Caki2 (cell line): ENCODE data around the gene SFSWAP. TPM values are rescaled to one million over a fixed set of nuclear protein-coding genes. Genes with fewer than 3 reads are reported as not detected.

Experiments
- DNase-seq: peaks from one replicate; pipeline ENCODE4 v3.0.0-alpha.2; 2015; ENCODE audit warnings: low read depth
- in situ Hi-C: cut with HindIII; loops from 2 replicates; pipeline ENCODE4 v1.10.0; 2016; ENCODE audit warnings: low sequenced_read_pairs, low pct_unique_long_range_greater_than_20kb, mixed read lengths
- total RNA-seq: library from RNA; depleted of rRNA; stranded (reverse); fragments of >200 nt; shearing (Covaris generic); gene quantifications from 2 replicates; pipeline ENCODE4 v1.2.3, GENCODE V29; 2014; ENCODE audit warnings: low replicate concordance

Gene SFSWAP
- total RNA-seq, 1 experiment from 2014 or later: 18.1 TPM

DNA sequence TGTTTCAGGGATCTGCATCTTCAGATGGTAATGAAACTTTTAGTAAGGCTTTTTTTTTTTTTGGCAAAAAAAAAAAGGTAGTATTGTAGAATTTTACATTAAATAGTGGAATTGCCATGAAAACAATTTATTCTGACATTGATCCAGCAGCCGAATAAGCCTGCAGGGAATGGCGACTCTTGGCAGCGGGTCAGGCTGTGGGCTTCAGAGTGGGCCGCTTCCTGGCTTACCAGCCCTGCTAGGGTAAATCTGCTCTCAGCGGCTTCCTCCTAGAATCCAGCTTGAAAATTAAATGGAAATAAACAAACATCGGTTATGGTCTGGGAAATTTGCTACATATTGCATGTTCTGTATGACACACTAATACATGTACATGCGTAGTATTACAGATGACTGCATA, 34.8 kb downstream of the SFSWAP start:
- in situ Hi-C loops: no loop called here

DNA sequence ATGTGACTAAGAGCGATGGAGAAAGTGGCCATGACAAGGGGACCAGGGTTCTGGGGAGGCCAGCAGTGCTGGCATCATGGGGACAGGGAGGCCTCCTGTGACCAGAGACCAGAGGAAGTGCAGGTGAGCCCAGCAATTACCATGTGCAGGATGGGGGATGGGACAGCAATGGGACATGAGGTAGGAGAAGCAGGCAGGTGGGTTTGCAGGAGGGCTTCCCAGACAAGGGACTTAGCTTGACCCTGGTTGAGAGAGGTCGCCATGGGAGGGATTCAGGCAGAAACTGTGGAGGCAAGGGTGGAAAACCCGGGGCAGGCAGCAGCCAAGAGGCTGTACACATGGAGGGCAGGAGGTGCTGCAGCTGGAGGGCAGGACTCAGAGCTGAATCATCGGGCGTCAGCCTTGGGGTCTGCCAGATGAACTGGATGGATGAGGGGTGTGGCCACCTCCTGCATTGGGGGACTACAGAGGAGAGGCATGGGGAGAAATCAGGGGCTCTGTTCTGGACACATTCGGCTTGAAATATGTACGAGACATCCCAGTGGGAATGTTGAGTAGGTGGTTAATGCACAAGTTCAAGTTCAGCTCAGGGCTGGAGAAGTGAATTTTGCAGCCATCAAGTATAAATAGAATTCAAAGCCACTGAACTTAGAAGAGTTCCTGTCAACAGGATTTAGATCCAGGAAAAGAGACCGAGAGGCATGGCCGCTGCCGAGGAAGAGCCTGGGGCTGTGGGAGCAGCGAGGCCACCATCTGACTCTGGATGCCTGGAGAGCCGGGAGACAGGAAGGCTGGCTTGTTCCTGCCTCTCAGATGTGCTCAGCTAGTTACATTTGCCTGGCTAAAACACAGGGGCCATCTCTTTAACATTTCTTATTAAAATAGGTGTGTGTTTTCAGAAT, 36.6 kb downstream of the SFSWAP start:
- in situ Hi-C loops: no loop called here
- no peak for DNase-seq

More for the DNA sequence above, 34.8 kb downstream of the SFSWAP start:
- no peak for DNase-seq

DNA sequence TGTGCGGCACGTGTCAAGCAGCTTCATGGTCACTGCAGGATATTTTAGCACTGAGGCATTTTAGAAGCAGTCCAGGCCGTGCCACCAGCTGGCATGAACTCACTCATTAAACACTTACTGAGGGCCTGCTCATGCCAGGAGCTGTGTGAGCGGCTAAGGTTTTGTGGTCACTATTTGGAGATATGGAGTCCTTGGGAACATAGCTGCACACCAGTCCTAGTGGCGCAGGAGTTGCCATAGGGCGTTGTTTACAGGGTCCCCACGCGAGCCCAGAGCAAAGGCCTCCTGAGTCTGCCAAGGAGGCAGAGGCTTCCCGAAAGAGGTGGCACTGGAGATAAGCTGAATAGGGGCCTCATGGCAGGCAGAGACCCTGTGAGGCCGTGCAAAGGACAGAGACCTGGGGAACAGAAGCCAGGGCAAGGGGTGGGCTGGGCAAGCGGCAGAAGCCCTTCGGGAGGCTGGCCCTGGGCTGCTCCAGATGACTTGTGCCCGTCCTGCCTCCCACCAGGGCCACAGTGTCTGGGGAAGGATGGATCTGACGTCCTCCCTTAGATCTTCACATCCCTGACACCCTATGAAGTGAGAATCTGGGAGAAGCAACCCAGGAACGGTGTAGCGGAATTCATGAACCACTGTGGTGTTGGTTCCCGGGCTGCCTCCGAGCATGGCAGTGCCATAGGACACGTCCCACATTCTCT, 38.9 kb downstream of the SFSWAP start:
- in situ Hi-C loops: no loop called here
- DNase-seq: no peak

DNA sequence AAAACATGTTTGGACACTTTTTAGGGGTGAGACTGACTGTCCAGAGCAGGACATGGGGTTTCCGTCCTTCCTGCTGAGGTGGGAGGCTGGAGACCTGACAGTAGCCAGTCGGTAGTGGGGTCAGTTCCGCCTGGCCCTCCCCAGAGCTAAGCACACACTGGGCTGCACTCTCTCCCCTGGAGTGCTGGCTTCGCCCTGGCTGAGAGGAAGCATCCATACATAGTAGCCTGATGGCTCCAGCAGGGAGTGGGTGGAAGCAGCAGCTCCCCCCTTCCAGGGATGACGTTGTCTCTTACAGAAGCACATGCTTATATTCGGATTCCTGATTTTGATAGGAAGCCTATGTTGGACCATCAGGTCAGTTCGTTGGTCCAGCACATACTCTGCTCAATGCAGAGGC, 40.4 kb downstream of the SFSWAP start:
- in situ Hi-C loops: no loop called here
- no peak for DNase-seq

DNA sequence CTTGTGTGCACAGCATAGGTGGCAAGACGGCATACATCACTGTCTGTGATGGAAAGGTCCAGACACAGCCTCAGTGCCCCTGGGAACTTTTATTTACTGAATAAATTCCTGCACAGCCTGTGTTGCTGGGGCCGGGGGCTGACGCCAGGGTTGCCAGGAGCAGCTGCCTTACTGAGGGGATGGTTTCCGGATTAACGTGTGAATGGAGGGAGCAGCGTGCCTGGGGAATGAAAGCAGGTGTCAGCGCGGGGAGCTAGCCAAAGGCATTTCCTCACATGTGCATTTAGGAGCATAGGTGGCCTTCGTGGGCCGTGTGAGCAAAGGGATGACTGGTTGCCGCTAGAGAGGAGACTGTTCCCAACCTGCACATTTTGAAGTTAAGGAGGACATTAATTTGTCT, 41.6 kb downstream of the SFSWAP start:
- in situ Hi-C loops: no loop called here
- no peak for DNase-seq

DNA sequence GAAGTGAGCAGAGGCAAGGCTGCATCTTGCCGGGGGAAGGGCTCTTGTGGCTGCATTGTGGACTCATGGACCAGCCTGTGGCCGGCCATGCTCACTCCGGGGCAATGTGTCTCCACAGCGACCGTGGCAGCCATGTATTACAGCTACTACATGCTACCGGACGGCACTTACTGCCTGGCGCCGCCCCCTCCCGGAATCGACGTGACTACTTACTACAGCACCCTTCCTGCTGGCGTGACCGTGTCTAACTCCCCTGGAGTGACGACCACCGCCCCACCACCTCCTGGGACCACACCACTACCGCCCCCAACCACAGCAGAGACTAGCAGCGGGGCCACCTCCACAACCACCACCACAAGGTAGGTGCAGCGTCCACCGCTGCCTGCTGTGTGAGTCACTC, 42.1 kb downstream of the SFSWAP start:
- in situ Hi-C loops: no loop called here
- DNase-seq: no peak

DNA sequence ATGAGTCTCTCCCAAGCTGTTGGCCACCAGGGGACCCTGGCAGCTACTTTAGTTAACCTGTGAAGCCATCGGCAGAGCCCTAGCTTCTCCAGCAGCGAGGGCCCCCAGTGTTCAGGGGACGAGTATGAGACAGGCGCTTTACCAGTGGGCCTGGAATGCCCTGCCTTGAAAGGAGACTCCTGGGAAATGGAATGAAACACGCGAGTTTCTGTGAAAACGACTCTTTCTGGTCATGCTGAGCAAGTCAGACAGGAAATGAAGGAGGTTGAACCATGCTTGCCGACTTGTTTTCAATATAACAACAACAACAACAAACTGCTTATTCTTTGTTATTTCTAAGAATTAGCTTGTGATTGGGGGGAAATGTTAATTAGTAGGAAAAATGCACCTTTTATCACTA, 42.9 kb downstream of the SFSWAP start:
- DNase-seq: no peak
- in situ Hi-C loops: no loop called here

DNA sequence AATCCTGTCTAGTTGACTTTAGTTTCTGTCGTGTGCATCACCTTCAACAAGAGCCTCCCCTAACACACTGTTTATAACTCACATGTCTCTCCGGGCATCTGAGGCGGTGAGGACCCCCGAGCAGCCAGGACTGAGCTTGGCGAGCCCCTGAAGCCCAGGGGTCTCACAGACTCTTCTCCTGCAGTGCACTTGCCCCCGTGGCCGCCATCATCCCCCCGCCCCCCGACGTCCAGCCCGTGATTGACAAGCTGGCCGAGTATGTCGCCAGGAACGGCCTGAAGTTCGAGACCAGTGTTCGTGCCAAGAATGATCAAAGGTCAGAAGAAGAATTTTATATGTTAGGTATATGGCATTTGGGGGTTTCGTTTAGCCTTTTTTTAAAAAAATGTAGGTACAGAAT, 43.3 kb downstream of the SFSWAP start:
- in situ Hi-C loops: no loop called here
- no peak for DNase-seq

DNA sequence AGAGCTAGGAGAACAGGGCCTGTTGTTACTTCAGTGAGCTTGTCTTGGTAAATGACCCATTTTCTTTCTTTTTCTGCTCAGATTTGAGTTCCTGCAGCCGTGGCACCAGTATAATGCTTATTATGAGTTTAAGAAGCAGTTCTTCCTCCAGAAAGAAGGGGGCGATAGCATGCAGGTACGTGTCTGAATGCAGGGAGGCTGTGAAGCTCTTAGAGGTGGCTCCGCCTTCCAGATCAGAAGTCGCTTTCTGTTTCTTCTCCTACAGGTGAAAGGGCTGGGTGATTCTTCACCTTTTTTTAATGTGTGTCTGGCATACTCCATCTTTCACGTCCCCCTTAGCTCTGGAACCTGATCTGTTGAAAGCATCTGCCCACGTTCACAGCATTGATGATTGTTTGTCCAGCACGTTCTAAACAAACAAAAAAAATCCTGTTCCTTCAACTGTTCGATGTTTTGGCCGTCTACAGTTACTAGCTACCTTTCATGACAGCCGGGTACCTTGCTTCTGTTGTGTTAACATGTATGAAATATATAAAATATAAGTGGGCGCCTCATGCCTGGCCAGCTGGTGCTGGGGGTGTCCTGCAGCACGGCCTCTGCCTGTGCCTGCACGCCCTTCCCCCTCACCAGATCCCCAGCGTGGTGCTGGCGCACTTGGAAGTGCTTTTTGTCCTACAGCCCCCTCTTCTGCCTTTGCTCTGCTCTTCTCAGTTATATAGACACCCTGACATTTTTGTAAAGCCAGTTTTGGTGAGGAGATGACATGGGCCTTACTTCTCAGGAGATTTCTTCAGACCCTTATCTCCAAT, 44.6 kb downstream of the SFSWAP start:
- in situ Hi-C loops: no loop called here
- DNase-seq: peak; percentile 18

DNA sequence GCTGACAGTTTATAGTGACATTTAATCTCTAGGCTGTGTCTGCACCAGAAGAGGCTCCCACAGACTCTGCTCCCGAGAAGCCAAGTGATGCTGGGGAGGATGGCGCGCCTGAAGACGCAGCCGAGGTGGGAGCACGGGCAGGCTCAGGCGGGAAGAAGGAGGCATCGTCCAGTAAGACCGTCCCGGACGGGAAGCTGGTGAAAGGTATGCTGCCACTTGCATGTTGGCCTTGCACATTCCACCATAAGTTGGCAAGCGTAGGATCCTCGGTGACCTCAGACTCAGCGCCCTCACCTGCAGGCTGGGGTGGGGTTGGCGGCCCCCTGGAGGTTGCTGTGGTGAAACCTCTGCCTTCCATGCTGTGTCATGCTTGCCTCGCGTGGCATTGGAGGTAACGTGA, 45.6 kb downstream of the SFSWAP start:
- in situ Hi-C loops: no loop called here
- no peak for DNase-seq

DNA sequence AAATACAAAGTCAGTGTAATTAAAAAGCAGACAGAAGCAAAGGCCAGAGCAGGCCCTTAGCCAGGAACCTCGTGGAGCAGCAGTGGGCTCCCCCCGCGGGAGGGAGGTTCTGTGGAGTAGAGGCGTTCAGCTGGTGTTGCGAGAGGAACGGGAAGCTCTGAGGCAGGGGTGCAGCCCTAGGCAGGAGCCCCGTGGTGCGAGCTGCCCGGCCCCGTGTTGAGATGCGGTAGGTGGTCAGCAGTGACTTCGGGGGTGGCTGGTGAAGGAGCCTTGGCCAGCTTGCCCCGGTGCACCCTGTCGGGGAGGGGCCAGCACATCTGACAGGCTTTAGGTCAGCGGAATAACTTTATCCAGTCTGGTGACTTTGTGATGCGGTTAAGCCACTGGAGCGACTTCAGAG, 46.2 kb downstream of the SFSWAP start:
- in situ Hi-C loops: no loop called here
- no peak for DNase-seq

DNA sequence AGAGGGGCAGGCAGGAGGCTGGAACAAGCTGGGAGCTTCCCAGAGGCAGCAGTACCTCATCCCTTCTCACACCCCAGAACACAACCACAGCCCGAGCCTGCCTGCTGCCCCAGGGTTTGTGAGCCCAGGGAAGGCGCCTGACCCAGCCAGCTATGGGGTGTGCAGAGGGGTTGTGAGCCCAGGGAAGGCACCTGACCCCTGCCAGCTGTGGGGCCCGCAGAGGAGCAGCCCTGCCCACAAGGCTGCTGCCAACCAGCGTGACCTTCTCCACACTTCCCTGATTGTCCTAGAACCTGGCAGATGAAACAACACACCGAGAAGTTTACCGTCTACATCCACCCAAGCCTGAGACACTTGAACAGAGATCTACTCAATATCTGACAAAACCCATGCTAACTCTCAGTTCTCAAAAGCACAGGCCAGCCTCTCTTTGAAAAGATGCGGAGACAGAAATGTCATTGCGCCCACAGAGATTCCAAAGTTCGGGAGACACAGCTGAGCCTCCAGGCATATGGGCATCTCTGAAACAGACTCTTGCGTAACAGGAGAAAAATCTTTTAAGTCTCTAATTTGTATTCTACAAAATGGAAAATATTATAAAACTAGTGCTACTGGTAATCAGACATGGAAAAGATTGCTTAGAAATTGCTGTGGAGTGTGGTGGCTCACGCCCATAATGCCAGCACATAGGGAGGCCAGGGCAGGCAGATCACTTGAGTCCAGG, 47.3 kb downstream of the SFSWAP start:
- in situ Hi-C loops: no loop called here
- DNase-seq: no peak

DNA sequence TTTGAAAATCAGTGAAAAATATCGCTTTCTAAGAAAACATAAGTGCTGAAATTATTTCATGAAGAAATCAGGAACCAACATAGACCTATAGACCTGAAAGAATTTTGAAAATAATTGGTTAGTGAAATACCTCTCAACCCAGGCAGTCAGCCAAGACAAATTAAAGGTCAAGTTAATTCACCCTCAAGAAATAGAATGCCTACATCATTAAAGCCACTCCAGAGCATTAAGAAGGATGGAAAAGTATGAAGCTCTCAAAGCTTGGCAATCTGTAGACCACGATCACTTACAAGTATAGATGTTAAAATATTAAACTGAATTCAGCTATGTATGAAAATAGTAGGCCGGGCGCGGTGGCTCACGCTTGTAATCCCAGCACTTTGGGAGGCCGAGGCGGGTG, 48.3 kb downstream of the SFSWAP start:
- in situ Hi-C loops: no loop called here
- no peak for DNase-seq

DNA sequence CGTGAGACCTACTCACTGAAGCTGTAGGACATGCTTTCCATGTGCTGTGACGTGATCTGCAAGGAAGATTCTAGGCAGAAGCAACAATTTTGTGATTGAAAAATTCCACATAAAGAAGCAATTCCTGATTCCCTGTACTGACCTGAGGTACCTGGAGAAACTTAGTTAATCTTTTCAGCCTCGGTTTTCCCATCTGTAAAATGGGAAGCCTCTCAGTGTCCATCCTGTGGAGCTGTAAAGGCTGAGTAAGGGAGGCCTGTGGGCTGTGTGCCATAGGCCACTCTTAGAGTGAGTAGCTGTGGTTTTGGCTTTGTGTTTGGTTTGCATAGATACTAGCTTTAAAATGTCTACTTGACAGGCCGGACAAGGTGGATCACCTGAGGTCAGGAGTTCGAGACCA, 50.7 kb downstream of the SFSWAP start:
- in situ Hi-C loops: no loop called here
- no peak for DNase-seq

DNA sequence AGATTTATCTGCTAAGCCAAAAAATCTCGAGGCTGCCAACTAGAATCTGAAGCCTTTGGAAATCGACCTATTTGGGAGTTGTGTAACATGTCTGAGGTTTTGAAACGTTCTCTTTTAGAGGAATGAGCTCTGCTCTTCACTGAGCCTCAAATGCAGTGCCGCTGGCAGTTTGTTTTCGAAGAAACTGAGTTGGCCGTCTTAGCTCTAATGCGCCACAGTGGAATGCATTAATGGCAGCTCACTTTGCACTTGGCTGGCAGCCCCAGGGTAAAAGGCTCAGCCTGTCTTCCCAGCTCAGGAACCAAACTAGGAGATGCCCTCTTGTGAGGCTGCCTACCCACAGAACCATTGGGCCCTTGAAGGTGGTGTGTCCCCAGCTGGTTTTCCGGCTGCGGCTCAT, 53.8 kb downstream of the SFSWAP start:
- DNase-seq: no peak
- in situ Hi-C loops: no loop called here

DNA sequence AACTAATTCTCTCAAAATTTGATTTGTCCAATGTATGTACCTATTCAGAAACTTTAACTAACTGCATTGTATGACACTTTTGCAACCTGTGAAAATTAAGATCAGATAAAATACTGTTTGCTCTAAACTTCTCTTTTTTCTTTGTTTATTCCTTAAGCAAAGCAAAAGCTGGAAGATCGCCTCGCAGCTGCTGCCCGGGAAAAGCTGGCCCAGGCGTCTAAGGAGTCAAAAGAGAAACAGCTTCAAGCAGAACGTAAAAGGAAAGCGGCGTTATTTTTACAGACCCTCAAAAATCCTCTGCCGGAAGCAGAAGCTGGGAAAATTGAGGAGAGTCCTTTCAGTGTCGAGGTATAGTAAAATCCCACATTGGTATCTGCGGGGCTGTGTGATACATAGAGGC, 55.1 kb downstream of the SFSWAP start:
- in situ Hi-C loops: no loop called here
- DNase-seq: no peak

DNA sequence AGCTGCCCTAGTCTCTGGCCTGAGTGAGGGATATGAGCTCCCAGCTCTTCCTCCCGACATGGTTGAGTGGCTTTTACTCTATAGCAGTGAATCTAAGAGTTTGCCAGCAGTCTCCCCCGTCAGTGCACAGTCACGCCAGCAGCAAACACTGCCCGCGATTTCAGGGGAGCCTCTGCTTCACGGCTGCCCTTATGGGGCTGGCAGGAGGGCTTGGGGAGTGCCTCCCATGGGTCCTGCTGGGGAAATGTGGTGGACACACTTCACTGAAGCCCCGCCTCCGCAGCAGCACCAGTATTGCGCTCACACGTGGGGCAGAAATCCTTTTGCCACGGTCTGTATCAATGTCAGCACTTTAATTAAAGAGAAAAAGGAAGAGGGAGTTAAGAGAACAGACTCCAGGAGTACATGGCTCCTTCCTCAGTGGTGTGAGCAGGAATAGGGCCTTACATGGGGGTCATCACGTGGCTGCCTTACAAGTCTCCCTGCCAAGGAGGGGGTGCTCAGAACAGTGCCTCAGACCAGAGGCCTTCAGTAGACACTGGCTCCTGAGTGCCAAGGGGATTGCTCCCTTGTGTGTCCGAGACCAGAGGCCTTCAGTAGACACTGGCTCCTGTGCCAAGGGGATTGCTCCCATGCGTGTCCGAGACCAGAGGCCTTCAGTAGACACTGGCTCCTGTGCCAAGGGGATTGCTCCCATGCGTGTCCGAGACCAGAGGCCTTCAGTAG, 55.7 kb downstream of the SFSWAP start:
- in situ Hi-C loops: no loop called here
- DNase-seq: no peak

DNA sequence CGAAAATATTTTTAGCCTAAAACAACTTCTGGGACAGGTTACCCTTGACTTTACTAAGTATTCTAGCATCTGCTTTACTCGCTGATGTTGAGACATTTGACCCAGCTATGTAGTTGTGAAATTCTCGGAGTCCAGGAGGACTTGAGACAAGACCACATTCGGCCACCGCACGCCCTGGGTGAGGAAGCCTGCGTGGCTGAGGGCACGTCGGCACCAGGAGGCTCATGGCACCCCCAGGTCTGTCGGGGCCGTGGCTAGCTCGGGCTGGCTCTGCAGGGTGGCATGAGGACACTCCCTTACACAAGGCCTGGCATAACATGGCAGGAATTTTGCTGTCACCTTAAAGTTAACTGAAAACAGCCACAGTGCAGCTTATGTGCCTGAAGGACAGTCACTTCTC, 59.2 kb downstream of the SFSWAP start:
- DNase-seq: no peak
- in situ Hi-C loops: no loop called here
